Measurements from ENCODE around the gene RABL6. TPM values are rescaled to one million over a fixed set of nuclear protein-coding genes. Genes with fewer than 3 reads are reported as not detected.
"Not testable (repeated sequence)": the region's sequence is repeated elsewhere in the genome, so short reads cannot be mapped to it uniquely, and the experiment has no call there.

RABL6 gene
- total and polyA plus RNA-seq, 2 experiments from 2014 or later: 101 to 153 TPM

- H3K27me3 ChIP-seq: no peaks in the 10 kb centered on the region
- H3K27ac ChIP-seq: peak overlapping the region; percentile 99
- no peak for TF ChIP-seq CTCF (IDR thresholded peaks at IDR 0.05; ENCODE audit: low read depth, low read length)
- no peak for DNase-seq (ENCODE audit: low read depth in 1 of 2, low spot score in 1 of 2)
- peak overlapping the region; percentile 58 for H3K4me3 ChIP-seq
- H3K4me1 ChIP-seq (ENCODE audit: low read depth): peaks cover 62% of the 10 kb centered on the region
- no peaks in the 10 kb centered on the region for H3K9me3 ChIP-seq (ENCODE audit: low read depth)
- H3K36me3 ChIP-seq: no peaks in the 10 kb centered on the region
Observed at GRCh38 chr9:136792321-136793085, 15.2 kb upstream of the RABL6 start.

DNA sequence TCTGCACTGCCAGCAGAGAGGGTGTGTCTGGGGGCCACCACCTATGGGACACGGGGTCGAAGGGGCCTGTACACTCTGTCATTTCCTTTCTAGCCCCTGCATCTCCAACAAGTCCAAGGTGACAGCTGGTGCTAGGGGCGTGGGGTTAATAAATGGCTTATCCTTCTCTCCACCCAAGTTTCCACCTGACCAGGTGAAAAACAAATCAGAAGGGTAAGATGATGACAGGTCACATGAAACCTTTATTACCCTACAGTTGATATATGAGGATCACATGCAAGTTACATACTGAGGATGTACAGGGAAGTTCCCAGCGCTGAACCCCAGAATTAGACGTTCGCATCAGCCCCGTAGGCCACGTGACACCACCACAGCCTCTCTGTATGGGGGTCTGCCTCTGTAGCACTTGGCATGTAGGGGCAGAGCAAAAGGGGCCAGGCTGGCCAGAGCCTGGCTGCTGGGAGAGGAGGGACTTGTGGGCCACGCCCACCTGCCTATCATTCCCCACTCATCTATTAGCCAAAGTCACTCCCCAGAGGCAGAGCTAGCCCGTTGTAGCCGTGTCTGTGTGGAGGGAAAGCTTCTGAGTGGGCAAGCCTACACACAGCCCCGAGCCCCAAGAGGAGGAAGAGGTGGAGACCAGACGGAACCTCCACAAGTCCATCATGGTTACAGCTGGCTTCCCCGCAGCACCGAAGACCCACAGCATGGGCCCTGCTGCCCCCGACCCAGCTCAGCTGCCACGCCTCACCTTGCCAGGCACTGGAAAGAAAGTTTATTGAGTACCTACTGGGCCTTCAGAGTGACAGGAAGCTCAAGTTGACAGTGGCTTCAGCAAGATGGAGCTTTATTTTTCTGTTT is 14.4 kb upstream of the RABL6 start:
- peaks cover 60% of the 10 kb centered on the region for H3K4me1 ChIP-seq (ENCODE audit: low read depth)
- no peaks in the 10 kb centered on the region for H3K36me3 ChIP-seq
- DNase-seq (ENCODE audit: low read depth in 1 of 2, low spot score in 1 of 2): peak; percentile 21 to 65
- H3K27me3 ChIP-seq: no peaks in the 10 kb centered on the region
- H3K9me3 ChIP-seq (ENCODE audit: low read depth): no peaks in the 10 kb centered on the region
- H3K4me3 ChIP-seq: no peak overlapping the region
- TF ChIP-seq CTCF (IDR thresholded peaks at IDR 0.05; ENCODE audit: low read depth, low read length): no peak
- peak overlapping the region; percentile 99 for H3K27ac ChIP-seq

DNA sequence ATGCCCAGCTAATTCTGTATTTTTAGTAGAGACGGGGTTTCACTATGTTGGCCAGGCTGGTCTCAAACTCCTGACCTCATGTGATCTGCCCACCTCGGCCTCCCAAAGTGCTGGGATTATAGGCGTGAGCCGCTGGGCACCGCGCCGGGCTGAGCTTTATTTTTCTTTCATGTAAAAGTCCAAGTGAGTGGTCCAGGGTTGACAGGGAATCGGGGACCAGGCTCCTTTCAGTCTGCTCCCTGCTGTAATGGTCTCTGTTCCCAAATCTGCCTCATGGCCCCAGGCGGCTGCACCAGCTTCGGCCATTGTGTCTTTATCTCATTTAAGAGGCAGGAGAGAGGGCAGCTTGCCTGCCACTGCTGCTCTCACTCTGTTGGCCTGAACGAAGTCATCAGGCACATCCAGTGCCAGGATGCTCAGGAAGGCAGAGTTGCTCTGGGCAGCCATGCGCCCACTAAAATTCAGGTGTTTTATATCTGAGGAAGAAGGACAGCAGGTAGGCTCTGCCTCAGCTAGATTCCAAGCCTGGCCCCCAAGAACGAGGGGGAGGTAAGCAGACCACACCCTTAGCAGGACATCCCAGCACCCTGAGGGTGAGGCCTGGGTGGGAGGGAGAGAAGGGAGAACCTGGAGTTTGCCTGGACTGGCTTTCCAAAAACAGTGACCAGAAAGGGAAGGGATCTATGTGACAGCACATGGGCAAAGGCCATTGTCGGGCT is 13.3 kb upstream of the RABL6 start:
- Histone ChIP-seq H3K27ac (peak overlapping the region; percentile 99), H3K27me3 (no peaks in the 10 kb centered on the region), H3K36me3 (no peaks in the 10 kb centered on the region), H3K4me1 (ENCODE audit: low read depth) (peaks cover 59% of the 10 kb centered on the region), H3K4me3 (no peak overlapping the region), H3K9me3 (ENCODE audit: low read depth) (no peaks in the 10 kb centered on the region)
- no peak for TF ChIP-seq CTCF (IDR thresholded peaks at IDR 0.05; ENCODE audit: low read depth, low read length)
- DNase-seq (ENCODE audit: low read depth in 1 of 2, low spot score in 1 of 2): no peak

DNA sequence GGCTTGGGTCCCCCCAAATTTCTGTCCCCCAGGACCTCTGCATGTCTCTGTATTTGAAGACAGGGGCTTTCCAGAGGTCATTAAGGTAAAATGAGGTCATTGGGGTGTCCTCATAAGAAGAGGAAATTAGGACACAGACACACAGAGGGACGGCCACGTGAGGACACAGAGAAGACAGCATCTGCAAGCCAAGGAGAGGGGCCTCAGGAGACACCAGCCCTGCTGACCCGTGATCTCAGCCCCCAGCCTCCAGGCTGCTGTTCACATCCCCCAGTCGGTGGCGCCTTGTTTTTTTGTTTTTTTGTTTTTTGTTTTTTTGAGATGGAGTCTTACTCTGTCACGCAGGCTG is 12.8 kb upstream of the RABL6 start:
- Histone ChIP-seq H3K27me3 (no peaks in the 10 kb centered on the region), H3K27ac (peak overlapping the region; percentile 99), H3K4me1 (ENCODE audit: low read depth) (peaks cover 55% of the 10 kb centered on the region), H3K4me3 (no peak overlapping the region), H3K9me3 (ENCODE audit: low read depth) (no peaks in the 10 kb centered on the region), H3K36me3 (no peaks in the 10 kb centered on the region)
- TF ChIP-seq CTCF (IDR thresholded peaks at IDR 0.05; ENCODE audit: low read depth, low read length): no peak
- DNase-seq (ENCODE audit: low read depth in 1 of 2, low spot score in 1 of 2): no peak

- Histone ChIP-seq H3K27me3 (no peaks in the 10 kb centered on the region), H3K9me3 (ENCODE audit: low read depth) (no peaks in the 10 kb centered on the region), H3K4me3 (no peak within 1 kb of the TSS), H3K27ac (peak within 1 kb of the TSS; percentile 99), H3K36me3 (no peaks in the 10 kb centered on the region), H3K4me1 (ENCODE audit: low read depth) (peaks cover 50% of the 10 kb centered on the region)
- DNase-seq (ENCODE audit: low read depth in 1 of 2, low spot score in 1 of 2): no peak
- no peak for TF ChIP-seq CTCF (IDR thresholded peaks at IDR 0.05; ENCODE audit: low read depth, low read length)
Observed at GRCh38 chr9:136796238-136796774, 11.4 kb upstream of the RABL6 start, which contains the start of gene CCDC183. Gene CCDC183 (plus strand): TSS chr9:136796338. CDS start chr9:136796398, 60 bp downstream.

DNA sequence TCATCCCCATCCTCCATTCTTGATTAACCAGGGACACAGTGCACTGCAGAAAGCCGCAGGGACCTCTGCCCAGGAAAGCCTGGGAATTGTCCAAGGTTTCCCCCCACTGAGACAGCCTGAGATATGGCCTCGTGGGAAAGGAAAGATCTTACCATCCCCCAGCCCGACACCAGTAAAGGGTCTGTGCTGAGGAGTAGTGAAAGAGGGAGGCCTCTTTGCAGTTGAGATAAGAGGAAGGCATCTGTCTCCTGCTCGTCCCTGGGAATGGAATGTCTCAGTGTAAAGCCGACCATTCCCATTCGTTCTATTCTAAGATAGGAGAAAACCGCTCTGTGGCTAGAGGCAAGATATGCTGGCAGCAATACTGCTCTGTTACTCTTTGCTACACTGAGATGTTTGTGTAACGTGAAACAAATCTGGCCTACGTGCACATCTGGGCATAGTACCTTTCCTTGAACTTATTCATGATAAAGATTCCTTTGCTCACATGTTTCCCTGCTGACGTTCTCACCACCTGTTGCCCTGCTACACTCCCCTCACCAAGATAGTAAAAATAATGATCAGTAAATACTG is 10.9 kb upstream of the RABL6 start:
- Histone ChIP-seq H3K4me1 (ENCODE audit: low read depth) (peaks cover 53% of the 10 kb centered on the region), H3K27ac (peak overlapping the region; percentile 99)
- H3K36me3 ChIP-seq; H3K9me3 ChIP-seq (ENCODE audit: low read depth); H3K27me3 ChIP-seq; H3K4me3 ChIP-seq: not testable (repeated sequence)
- peak; percentile 78 to 94 for DNase-seq (ENCODE audit: low read depth in 1 of 2, low spot score in 1 of 2)
